Measurements from ENCODE around the gene CYP4F12.

Gene CYP4F12

GRCh38 chr19:15656467-15656866 lies 16.4 kb upstream of the CYP4F12 start:
- no peak for TF ChIP-seq CTCF (conservative IDR thresholded peaks at IDR 0.05)
- no peak overlapping the region for H3K27ac ChIP-seq

GRCh38 chr19:15663247-15663646 lies 9.6 kb upstream of the CYP4F12 start:
- no peak for TF ChIP-seq CTCF (conservative IDR thresholded peaks at IDR 0.05)
- H3K27ac ChIP-seq, result no peak overlapping the region

GRCh38 chr19:15666186-15666585 lies 6.7 kb upstream of the CYP4F12 start:
- no peak overlapping the region for H3K27ac ChIP-seq
- TF ChIP-seq CTCF (conservative IDR thresholded peaks at IDR 0.05), result no peak

GRCh38 chr19:15666883-15667282 lies 6.0 kb upstream of the CYP4F12 start:
- no peak for TF ChIP-seq CTCF (conservative IDR thresholded peaks at IDR 0.05)
- no peak overlapping the region for H3K27ac ChIP-seq

GRCh38 chr19:15669440-15669839 lies 3.4 kb upstream of the CYP4F12 start:
- H3K27ac ChIP-seq, result no peak overlapping the region
- TF ChIP-seq CTCF (conservative IDR thresholded peaks at IDR 0.05), result no peak

GRCh38 chr19:15669891-15670290 lies 3.0 kb upstream of the CYP4F12 start:
- TF ChIP-seq CTCF (conservative IDR thresholded peaks at IDR 0.05), result no peak
- H3K27ac ChIP-seq, result no peak overlapping the region

- H3K27ac ChIP-seq, result no peak overlapping the region
- TF ChIP-seq CTCF (conservative IDR thresholded peaks at IDR 0.05), result no peak
These were observed 1.6 kb upstream of the CYP4F12 start for GRCh38 chr19:15671237-15671821.
